Mesendoderm (in vitro differentiated cells): Measurements from ENCODE around the gene IRF5.

Experiments used
- DNase-seq: peaks from one replicate; pipeline ENCODE4 v3.0.0; 2013
- H2AK5ac ChIP-seq: 2 replicates; pipeline ENCODE4 v1.6.1; 2013; ENCODE audit warnings: low read length, inconsistent platforms
- H2BK120ac ChIP-seq: 2 replicates; pipeline ENCODE4 v1.6.1; 2013; ENCODE audit warnings: low read depth, mild to moderate bottlenecking, low read length, moderate library complexity, mixed read lengths
- H2BK15ac ChIP-seq: replicated peaks from 2 replicates; pipeline ENCODE4 v1.6.1; 2013; ENCODE audit warnings: low read depth, mild to moderate bottlenecking, moderate library complexity
- H2BK5ac ChIP-seq: 2 replicates; pipeline ENCODE4 v1.6.1; 2013; ENCODE audit warnings: low read length, inconsistent platforms
- H3K18ac ChIP-seq: 2 replicates; pipeline ENCODE4 v1.6.1; 2013; ENCODE audit warnings: mild to moderate bottlenecking, low read length, mixed read lengths
- H3K23ac ChIP-seq: one replicate; pipeline ENCODE4 v1.6.1; 2013; ENCODE audit warnings: low read length
- H3K27ac ChIP-seq: 2 replicates; pipeline ENCODE4 v1.5.1; 2013; ENCODE audit warnings: low read depth, mild to moderate bottlenecking, inconsistent platforms, low read length, moderate library complexity
- H3K27me3 ChIP-seq: 2 replicates; pipeline ENCODE4 v1.6.1; 2013; ENCODE audit warnings: low read length, control low read depth, mild to moderate bottlenecking, inconsistent platforms; ENCODE audit not compliant: insufficient read depth, poor library complexity
- H3K36me3 ChIP-seq: 2 replicates; pipeline ENCODE4 v1.6.1; 2013; ENCODE audit warnings: low read length, inconsistent platforms; ENCODE audit not compliant: control insufficient read depth, insufficient read depth
- H3K4ac ChIP-seq: one replicate; pipeline ENCODE4 v1.6.1; 2013; ENCODE audit warnings: low read depth, mild to moderate bottlenecking, low read length, moderate library complexity
- H3K4me1 ChIP-seq: 2 replicates; pipeline ENCODE4 v1.6.1; 2013; ENCODE audit warnings: low read depth, low read length, inconsistent platforms; ENCODE audit not compliant: control insufficient read depth
- H3K4me2 ChIP-seq: 2 replicates; pipeline ENCODE4 v1.6.1; 2013; ENCODE audit warnings: low read length
- H3K4me3 ChIP-seq: 2 replicates; pipeline ENCODE4 v1.5.1; 2013; ENCODE audit warnings: mild to moderate bottlenecking, low read length
- H3K56ac ChIP-seq: one replicate; pipeline ENCODE4 v1.6.1; 2013; ENCODE audit warnings: low read length
- H3K79me1 ChIP-seq: 2 replicates; pipeline ENCODE4 v1.6.1; 2013; ENCODE audit warnings: low read length, inconsistent platforms
- H3K79me2 ChIP-seq: 2 replicates; pipeline ENCODE4 v1.6.1; 2013; ENCODE audit warnings: mild to moderate bottlenecking, low read length; ENCODE audit not compliant: control insufficient read depth, insufficient read depth
- H3K9ac ChIP-seq: 2 replicates; pipeline ENCODE4 v1.6.1; 2013; ENCODE audit warnings: low read length, inconsistent platforms
- H4K5ac ChIP-seq: one replicate; pipeline ENCODE4 v1.6.1; 2013; ENCODE audit warnings: low read length
- H4K8ac ChIP-seq: one replicate; pipeline ENCODE4 v1.6.1; 2013; ENCODE audit warnings: low read depth, mild to moderate bottlenecking, control low read depth, low read length, moderate library complexity
- WGBS: extraction: QIAGEN DNeasy Blood & Tissue Kit; methylation state at CpG from one replicate; pipeline ENCODE4 v1.1.7; 2013; ENCODE audit warnings: low lambda C conversion rate, missing lambda C conversion rate; ENCODE audit not compliant: insufficient coverage; ENCODE audit errors: extremely low coverage; 5-methylcytosine and 5-hydroxymethylcytosine counted together

The IRF5 gene

DNA sequence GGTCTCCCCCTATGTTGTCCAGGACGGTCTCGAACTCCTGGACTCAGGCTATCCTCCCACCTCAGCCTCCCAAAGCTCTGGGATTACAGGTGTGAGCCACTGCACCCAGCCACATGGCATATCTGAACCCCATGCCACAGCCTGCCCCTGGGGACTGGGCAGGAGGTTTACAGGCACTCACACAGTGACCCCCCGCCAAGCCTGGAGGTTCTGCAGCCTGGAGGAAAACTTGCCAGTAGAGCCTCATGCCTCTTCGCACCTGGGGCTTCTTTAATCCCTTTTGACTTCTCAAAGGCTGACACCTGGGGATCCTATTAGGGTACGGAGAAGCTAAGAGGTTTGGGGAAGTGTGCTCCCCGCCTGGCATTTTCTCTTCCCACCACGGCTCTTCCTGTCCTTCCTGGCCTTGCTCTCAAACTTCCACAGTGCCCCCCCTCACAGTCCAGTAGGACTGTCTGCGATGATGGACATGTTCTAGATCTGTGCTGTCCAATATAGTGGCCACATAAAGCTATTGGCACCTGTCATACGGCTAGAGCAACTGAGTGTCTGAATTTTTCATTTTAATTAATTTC is 15.8 kb upstream of the IRF5 start:
- H3K27me3 ChIP-seq, result no peaks in the 10 kb centered on the region
- no peak overlapping the region for H3K4me3 ChIP-seq
- H3K23ac ChIP-seq, result no peak overlapping the region

DNA sequence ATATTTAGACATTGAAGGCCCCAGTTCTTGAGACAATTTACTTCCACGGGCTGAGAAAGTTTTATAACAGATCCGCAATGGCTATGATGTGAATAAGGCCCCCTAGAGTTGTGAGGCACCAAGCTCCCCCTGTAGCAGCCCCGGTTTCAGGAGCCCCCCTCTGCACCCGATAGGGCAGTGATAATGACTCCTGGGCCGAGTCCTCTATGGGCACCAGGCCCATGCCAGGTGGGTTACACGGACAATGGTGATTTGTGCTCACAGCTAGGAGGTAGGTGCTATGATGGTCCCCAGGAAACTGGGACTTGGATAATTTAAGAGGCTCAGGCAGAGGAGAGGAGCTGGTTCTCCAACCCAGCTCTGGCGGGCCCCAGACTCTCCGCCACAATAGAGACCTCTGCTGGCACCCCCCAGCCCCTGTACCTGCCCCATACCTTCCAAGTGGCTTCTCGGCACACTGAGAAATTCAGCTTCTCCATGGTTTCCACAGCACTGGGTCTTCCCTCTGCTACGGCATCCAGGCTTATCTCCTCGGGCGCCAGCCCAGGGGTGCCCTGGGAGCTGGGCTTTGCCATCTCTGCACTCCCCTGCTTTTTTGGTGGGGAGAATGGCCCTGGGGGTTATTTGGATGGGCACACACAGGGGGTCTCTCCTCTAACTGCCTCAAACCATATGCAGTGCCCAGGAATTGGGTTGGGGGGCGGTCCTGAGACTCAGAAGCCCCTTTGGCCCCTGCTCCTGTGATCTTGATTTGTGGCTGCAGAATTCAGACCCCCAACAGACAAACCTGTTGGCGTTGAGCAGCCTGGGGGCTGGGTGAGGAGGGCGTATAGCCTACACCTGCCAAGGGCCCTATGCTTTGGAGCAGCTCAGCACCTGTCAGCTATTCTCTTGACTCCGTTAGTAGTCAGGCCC is 15.0 kb upstream of the IRF5 start:
- Histone ChIP-seq H3K79me2 (no peaks in the 10 kb centered on the region), H3K27me3 (no peaks in the 10 kb centered on the region), H4K5ac (no peak overlapping the region), H3K27ac (no peak overlapping the region), H3K36me3 (no peaks in the 10 kb centered on the region), H3K79me1 (no peaks in the 10 kb centered on the region), H3K56ac (no peak overlapping the region), H3K23ac (no peak overlapping the region), H2AK5ac (no peak overlapping the region), H2BK5ac (no peak overlapping the region), H2BK120ac (no peak overlapping the region), H2BK15ac (no peak overlapping the region), H3K9ac (no peak overlapping the region), H3K4ac (no peak overlapping the region), H3K18ac (no peak overlapping the region), H3K4me2 (no peak overlapping the region), H3K4me3 (no peak overlapping the region), H3K4me1 (peaks cover 2% of the 10 kb centered on the region), H4K8ac (no peak overlapping the region)
- no peak for DNase-seq
- no CpG with 5 or more reads among the region's 16 CpGs for WGBS

More for the DNA sequence above, 15.8 kb upstream of the IRF5 start:
- Histone ChIP-seq H3K9ac (no peak overlapping the region), H3K56ac (no peak overlapping the region), H3K4me2 (no peak overlapping the region), H3K79me2 (no peaks in the 10 kb centered on the region), H4K5ac (no peak overlapping the region), H3K18ac (no peak overlapping the region), H3K4ac (no peak overlapping the region), H3K79me1 (no peaks in the 10 kb centered on the region), H2AK5ac (no peak overlapping the region), H2BK15ac (no peak overlapping the region), H3K36me3 (no peaks in the 10 kb centered on the region), H4K8ac (no peak overlapping the region), H2BK120ac (no peak overlapping the region), H3K27ac (no peak overlapping the region), H3K4me1 (peaks cover 2% of the 10 kb centered on the region), H2BK5ac (no peak overlapping the region)
- WGBS, result no CpG with 5 or more reads among the region's 9 CpGs
- no peak for DNase-seq

DNA sequence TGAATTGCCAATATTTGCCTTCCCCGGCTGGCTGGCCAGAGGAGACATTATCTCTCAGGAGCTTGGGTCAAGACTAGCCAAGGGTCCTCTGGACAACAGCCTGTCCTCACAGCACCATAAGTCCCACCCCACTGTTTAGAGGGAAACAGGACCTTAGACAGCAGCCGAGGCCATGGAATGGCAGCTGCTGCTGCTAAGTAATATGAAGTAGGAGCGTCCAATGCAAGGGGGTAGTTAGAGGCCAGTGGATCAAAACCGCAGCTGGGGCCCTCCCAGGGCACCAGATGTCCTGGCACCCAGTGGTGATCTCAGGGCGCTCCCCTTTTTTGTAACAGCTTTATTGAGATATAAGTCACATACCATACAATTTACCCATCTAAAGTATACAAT is 14.3 kb upstream of the IRF5 start:
- Histone ChIP-seq H4K5ac (no peak overlapping the region), H2BK120ac (no peak overlapping the region)

DNA sequence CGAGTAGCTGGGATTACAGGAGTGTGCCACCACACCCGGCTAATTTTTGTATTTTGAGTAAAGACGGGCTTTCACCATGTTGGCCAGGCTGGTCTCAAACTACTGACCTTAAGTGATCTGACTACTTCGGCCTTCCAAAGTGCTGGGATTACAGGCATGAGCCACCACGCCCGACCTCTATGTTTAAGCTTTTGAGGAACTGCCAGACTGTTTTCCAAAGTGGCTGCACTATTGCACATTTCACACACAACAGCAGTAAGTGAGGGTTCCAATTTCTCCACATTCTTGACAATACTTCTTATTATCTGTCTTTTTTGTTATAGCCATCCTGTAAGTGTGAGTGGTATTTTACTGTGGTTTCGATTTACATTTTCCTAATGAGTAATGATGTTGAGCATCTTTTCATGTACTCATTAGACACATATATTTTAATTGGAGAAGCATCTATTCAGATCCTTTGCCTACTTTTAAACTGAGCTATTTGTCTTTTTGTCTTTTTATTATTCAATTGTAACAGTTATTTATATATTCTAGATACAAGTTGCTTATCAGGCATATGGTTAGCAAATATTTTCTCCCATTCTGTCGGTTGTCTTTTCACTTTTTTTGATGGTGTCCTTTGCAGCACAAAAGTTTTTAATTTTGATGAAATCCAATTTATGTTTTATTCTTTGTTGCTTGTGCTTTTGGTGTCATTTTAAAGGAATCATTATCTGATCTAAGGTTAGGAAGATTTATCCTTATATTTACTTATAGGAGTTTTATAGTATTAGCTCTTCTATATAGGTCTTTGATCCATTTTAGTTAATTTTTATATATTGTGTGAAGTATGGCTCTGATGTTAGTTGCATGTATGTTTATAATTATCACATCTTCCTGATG is 12.8 kb upstream of the IRF5 start:
- no peaks in the 10 kb centered on the region for H3K27me3 ChIP-seq
- peaks cover 2% of the 10 kb centered on the region for H3K4me1 ChIP-seq
- no peak overlapping the region for H3K27ac ChIP-seq
- H3K79me2 ChIP-seq, result no peaks in the 10 kb centered on the region
- H2AK5ac ChIP-seq, result no peak overlapping the region
- no peak overlapping the region for H2BK120ac ChIP-seq
- H4K5ac ChIP-seq, result no peak overlapping the region
- H4K8ac ChIP-seq, result no peak overlapping the region
- H3K9ac ChIP-seq, result no peak overlapping the region
- no peaks in the 10 kb centered on the region for H3K36me3 ChIP-seq
- WGBS, result no CpG with 5 or more reads among the region's 8 CpGs
- H3K4me2 ChIP-seq, result no peak overlapping the region
- no peak overlapping the region for H2BK15ac ChIP-seq
- H3K56ac ChIP-seq, result no peak overlapping the region
- DNase-seq, result no peak
- H3K4me3 ChIP-seq, result no peak overlapping the region
- H3K4ac ChIP-seq, result no peak overlapping the region
- no peak overlapping the region for H3K23ac ChIP-seq
- H3K18ac ChIP-seq, result no peak overlapping the region
- no peaks in the 10 kb centered on the region for H3K79me1 ChIP-seq
- no peak overlapping the region for H2BK5ac ChIP-seq

More for the DNA sequence above, 14.3 kb upstream of the IRF5 start:
- no CpG with 5 or more reads among the region's 5 CpGs for WGBS
- Histone ChIP-seq H3K79me1 (no peaks in the 10 kb centered on the region), H3K27me3 (no peaks in the 10 kb centered on the region), H3K27ac (no peak overlapping the region), H3K18ac (no peak overlapping the region), H3K79me2 (no peaks in the 10 kb centered on the region), H3K9ac (no peak overlapping the region), H3K4me2 (no peak overlapping the region), H2BK15ac (no peak overlapping the region), H4K8ac (no peak overlapping the region), H3K23ac (no peak overlapping the region), H3K56ac (no peak overlapping the region), H3K36me3 (no peaks in the 10 kb centered on the region), H3K4me3 (no peak overlapping the region), H2BK5ac (no peak overlapping the region), H2AK5ac (no peak overlapping the region), H3K4me1 (peaks cover 2% of the 10 kb centered on the region), H3K4ac (no peak overlapping the region)
- no peak for DNase-seq

DNA sequence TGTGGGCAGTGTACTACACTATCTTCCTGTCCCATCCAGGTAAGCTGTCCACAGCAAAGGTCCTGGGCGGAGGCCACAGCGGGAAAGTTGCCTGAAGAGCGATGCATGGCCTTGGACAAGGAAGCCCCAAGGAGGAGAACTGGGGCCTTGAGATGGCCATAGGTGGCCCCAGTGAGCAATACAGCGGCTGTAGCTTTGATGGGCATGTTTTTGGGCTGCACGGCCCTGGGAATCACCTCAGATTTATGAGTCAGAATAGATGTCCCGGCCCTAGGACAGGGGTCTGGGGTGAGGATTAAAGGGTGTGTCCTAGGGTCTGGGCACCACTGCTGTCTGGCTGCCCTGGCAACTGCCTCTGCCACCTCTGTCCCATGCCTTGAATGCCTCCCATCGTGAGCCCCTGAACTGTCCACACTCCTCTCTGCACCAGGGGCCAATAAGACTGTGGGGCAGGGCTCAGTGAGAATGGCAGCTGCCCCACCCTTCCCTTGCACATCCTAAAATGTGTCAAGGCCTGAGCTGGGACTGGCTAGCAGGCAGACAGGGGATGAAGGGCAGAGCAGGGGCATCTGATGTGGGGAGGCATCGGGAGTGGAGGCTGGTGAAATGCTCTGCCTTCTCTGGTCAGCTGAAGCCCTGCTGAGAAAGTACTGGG is 9.4 kb upstream of the IRF5 start:
- Histone ChIP-seq H3K4me3 (no peak overlapping the region), H3K27me3 (no peaks in the 10 kb centered on the region), H3K23ac (no peak overlapping the region), H3K56ac (no peak overlapping the region), H3K4ac (no peak overlapping the region), H2AK5ac (no peak overlapping the region), H2BK15ac (no peak overlapping the region), H4K5ac (no peak overlapping the region), H3K36me3 (no peaks in the 10 kb centered on the region), H2BK120ac (no peak overlapping the region), H3K9ac (no peak overlapping the region), H3K27ac (no peak overlapping the region), H3K79me1 (no peaks in the 10 kb centered on the region), H4K8ac (no peak overlapping the region), H3K79me2 (no peaks in the 10 kb centered on the region), H3K18ac (no peak overlapping the region), H2BK5ac (no peak overlapping the region), H3K4me2 (no peak overlapping the region), H3K4me1 (no peaks in the 10 kb centered on the region)
- no peak for DNase-seq
- no CpG with 5 or more reads among the region's 8 CpGs for WGBS
